MCF 10A (cell line): ENCODE data around the gene GRK3. TPM values are rescaled to one million over a fixed set of nuclear protein-coding genes. Genes with fewer than 3 reads are reported as not detected.

Experiments
- BruUV-seq: library from RNA; stranded (reverse); fragments of 400-500 nt; replicated peaks from 2 replicates; lab custom pipeline; 2021; lab: Mats Ljungman, UMichigan
- CTCF ChIA-PET: fragments of 300-600 bp; sonication (Branson Sonifier 250); formaldehyde crosslinking; extraction: SDS; loops from one replicate; lab custom pipeline; 2021; ENCODE audit warnings: antibody characterized with exemption, inconsistent platforms; lab: Yijun Ruan, JAX
- POLR2A ChIA-PET: fragments of 300-600, 350-650 bp; sonication (Branson Sonifier 250); formaldehyde crosslinking; extraction: SDS; loops from one replicate; lab custom pipeline; 2020; ENCODE audit warnings: antibody characterized with exemption, inconsistent platforms; lab: Yijun Ruan, JAX
- DNase-seq: peaks from one replicate; pipeline ENCODE4 v3.0.0-alpha.2; 2018; ENCODE audit not compliant: unreplicated experiment
- H3K27ac Mint-ChIP-seq: one replicate; pipeline ENCODE4 v1.8.0; 2022; ENCODE audit warnings: mild to moderate bottlenecking, low read depth, mixed read lengths; ENCODE audit not compliant: unreplicated experiment
- H3K27me3 Mint-ChIP-seq: one replicate; pipeline ENCODE4 v1.8.0; 2022; ENCODE audit warnings: mixed read lengths; ENCODE audit not compliant: insufficient read depth, unreplicated experiment
- H3K36me3 Mint-ChIP-seq: one replicate; pipeline ENCODE4 v1.8.0; 2022; ENCODE audit warnings: mild to moderate bottlenecking, moderate library complexity, mixed read lengths; ENCODE audit not compliant: insufficient read depth, unreplicated experiment
- H3K4me1 Mint-ChIP-seq: one replicate; pipeline ENCODE4 v1.8.0; 2022; ENCODE audit warnings: mixed read lengths; ENCODE audit not compliant: insufficient read depth, unreplicated experiment
- H3K4me3 Mint-ChIP-seq: one replicate; pipeline ENCODE4 v1.8.0; 2022; ENCODE audit warnings: mild to moderate bottlenecking, moderate library complexity, mixed read lengths; ENCODE audit not compliant: unreplicated experiment
- H3K9me3 Mint-ChIP-seq: one replicate; pipeline ENCODE4 v1.8.0; 2022; ENCODE audit warnings: mixed read lengths; ENCODE audit not compliant: unreplicated experiment
- intact Hi-C: fragments of 100-400 bp; cut with micrococcal nuclease; formaldehyde crosslinking; loops from 2 replicates; pipeline ENCODE4 v1.14.1; 2022
- total RNA-seq: library from RNA; stranded (reverse); gene quantifications from 2 replicates; pipeline ENCODE4 v1.2.3, GENCODE V29; 2022
- TF ChIP-seq, protein P1 (sequence below): fragments of 200-600 bp; IDR thresholded peaks from one replicate; pipeline ENCODE4 v1.8.0; 2022; ENCODE audit warnings: antibody characterized with exemption, mild to moderate bottlenecking; ENCODE audit not compliant: unreplicated experiment

The GRK3 gene
- total RNA-seq, 1 experiment from 2014 or later, result 7.9 TPM

DNA sequence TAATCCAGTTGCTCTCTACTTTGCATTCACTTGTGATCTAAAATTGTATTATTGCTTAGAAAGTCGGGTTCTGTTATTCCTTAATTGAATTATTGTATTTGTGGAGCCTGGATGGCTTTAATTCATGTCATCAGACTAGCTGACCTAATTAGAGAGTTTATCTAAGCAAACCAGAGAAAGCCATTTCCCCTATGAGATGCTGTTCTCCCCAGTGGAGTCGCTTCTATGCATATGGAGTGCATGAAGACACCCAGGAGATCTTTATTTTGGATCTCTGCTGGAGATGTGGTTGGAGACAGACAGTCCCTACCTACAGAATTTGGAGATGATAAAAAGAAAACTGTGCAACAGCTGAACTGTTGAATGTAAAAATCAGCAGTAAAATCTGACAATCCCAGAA lies 132.3 kb downstream of the GRK3 start:
- TF ChIP-seq, protein P1, sequence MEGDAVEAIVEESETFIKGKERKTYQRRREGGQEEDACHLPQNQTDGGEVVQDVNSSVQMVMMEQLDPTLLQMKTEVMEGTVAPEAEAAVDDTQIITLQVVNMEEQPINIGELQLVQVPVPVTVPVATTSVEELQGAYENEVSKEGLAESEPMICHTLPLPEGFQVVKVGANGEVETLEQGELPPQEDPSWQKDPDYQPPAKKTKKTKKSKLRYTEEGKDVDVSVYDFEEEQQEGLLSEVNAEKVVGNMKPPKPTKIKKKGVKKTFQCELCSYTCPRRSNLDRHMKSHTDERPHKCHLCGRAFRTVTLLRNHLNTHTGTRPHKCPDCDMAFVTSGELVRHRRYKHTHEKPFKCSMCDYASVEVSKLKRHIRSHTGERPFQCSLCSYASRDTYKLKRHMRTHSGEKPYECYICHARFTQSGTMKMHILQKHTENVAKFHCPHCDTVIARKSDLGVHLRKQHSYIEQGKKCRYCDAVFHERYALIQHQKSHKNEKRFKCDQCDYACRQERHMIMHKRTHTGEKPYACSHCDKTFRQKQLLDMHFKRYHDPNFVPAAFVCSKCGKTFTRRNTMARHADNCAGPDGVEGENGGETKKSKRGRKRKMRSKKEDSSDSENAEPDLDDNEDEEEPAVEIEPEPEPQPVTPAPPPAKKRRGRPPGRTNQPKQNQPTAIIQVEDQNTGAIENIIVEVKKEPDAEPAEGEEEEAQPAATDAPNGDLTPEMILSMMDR, result no peak
- H3K27me3 Mint-ChIP-seq, result no peaks in the 10 kb centered on the region
- no peaks in the 10 kb centered on the region for H3K4me1 Mint-ChIP-seq
- no peak overlapping the region for H3K27ac Mint-ChIP-seq
- CTCF ChIA-PET, result interaction anchor here (0.6 to 1.3 kb wide), 4 partner anchors 15 to 1112 kb away, joined by 3 to 5 read pairs (median 4); no protein-coding TSS in a partner anchor
- no peak overlapping the region for H3K4me3 Mint-ChIP-seq
- no peaks in the 10 kb centered on the region for H3K9me3 Mint-ChIP-seq
- no peak for DNase-seq
- POLR2A ChIA-PET, result no interaction called here
- no TSS peak for BruUV-seq
- intact Hi-C loops, result no loop called here
- peaks cover 19% of the 10 kb centered on the region for H3K36me3 Mint-ChIP-seq

- no peaks in the 10 kb centered on the region for H3K9me3 Mint-ChIP-seq
- TF ChIP-seq, protein P1, result no peak
- no peaks in the 10 kb centered on the region for H3K4me1 Mint-ChIP-seq
- H3K27ac Mint-ChIP-seq, result no peak overlapping the region
- DNase-seq, result no peak
- ChIA-PET POLR2A (no interaction called here), CTCF (interaction anchor here (0.6 to 4.3 kb wide), 5 partner anchors 15 to 1112 kb away, joined by 3 to 26 read pairs (median 4); no protein-coding TSS in a partner anchor)
- intact Hi-C loops, result no loop called here
- H3K27me3 Mint-ChIP-seq, result no peaks in the 10 kb centered on the region
- H3K36me3 Mint-ChIP-seq, result peaks cover 19% of the 10 kb centered on the region
- no TSS peak for BruUV-seq
- H3K4me3 Mint-ChIP-seq, result no peak overlapping the region
These were observed 132.7 kb downstream of the GRK3 start for GRCh38 chr22:25697181-25697664.

DNA sequence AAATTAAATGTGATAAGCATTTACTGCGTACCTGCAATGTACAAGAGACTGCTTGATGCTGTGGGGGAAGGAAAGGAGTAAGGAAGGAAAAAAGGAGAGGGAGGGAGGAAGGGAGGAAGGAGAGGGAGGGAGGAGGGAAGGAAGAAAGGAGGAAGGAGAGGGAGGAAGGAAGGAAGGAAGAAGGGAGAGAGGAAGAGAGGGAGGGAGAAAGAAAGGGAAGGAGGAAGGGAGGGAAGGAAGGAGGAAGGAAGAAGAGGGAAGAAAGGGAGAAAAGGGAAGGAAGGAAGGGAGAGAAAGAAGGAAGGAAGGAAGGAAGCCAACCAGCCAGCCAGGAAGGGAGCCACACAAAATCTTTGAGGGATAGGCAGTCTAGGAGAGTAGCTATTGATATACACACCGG lies 133.5 kb downstream of the GRK3 start:
- no peaks in the 10 kb centered on the region for H3K27me3 Mint-ChIP-seq
- TF ChIP-seq, protein P1, result no peak
- DNase-seq, result no peak
- ChIA-PET CTCF (interaction anchor here (0.8 to 4.3 kb wide), 3 partner anchors 130 to 236 kb away, joined by 3 to 26 read pairs (median 4); no protein-coding TSS in a partner anchor), POLR2A (no interaction called here)
- peaks cover 19% of the 10 kb centered on the region for H3K36me3 Mint-ChIP-seq
- BruUV-seq, result no TSS peak
- intact Hi-C loops, result no loop called here
- H3K4me1 Mint-ChIP-seq, result no peaks in the 10 kb centered on the region
- H3K4me3 Mint-ChIP-seq, result no peak overlapping the region
- H3K27ac Mint-ChIP-seq, result no peak overlapping the region
- no peaks in the 10 kb centered on the region for H3K9me3 Mint-ChIP-seq

GRCh38 chr22:25698461-25698860 lies 134.0 kb downstream of the GRK3 start:
- intact Hi-C loops, result no loop called here
- CTCF ChIA-PET, result interaction anchor here (1.0 to 4.3 kb wide), 3 partner anchors 15 to 236 kb away, joined by 3 to 26 read pairs (median 3); no protein-coding TSS in a partner anchor
- BruUV-seq, result no TSS peak

More at GRCh38 chr22:25698461-25698860, 134.0 kb downstream of the GRK3 start:
- no peak overlapping the region for H3K4me3 Mint-ChIP-seq
- peaks cover 19% of the 10 kb centered on the region for H3K36me3 Mint-ChIP-seq
- H3K27ac Mint-ChIP-seq, result no peak overlapping the region
- no peaks in the 10 kb centered on the region for H3K4me1 Mint-ChIP-seq
- no peaks in the 10 kb centered on the region for H3K27me3 Mint-ChIP-seq
- DNase-seq, result no peak
- H3K9me3 Mint-ChIP-seq, result no peaks in the 10 kb centered on the region
- TF ChIP-seq, protein P1, result no peak
- POLR2A ChIA-PET, result no interaction called here
